Keratinocyte (primary cell): ENCODE results near the gene MYPN. TPM values are rescaled to one million over a fixed set of nuclear protein-coding genes. Genes with fewer than 3 reads are reported as not detected.

Experiments
- DNase-seq: peaks from one replicate; pipeline ENCODE4 v3.0.0-alpha.2; 2011; ENCODE audit warnings: low read depth, missing footprints, low spot score
- FAIRE-seq: peaks from 2 replicates; lab custom pipeline; 2011; peaks lifted over from hg19 to GRCh38; lab: Jason Lieb, UNC
- H2AFZ ChIP-seq: 2 replicates; pipeline ENCODE4 v1.6.0; 2012; ENCODE audit warnings: low read length, control low read depth, inconsistent platforms; ENCODE audit not compliant: control insufficient read depth
- H3K27ac ChIP-seq: 2 replicates; pipeline ENCODE4 v1.5.1; 2011; ENCODE audit warnings: low read length; ENCODE audit not compliant: control insufficient read depth, insufficient read depth
- H3K27me3 ChIP-seq: 3 replicates; pipeline ENCODE4 v1.6.0; 2011; ENCODE audit warnings: low read length; ENCODE audit not compliant: control insufficient read depth, insufficient read depth; ENCODE audit errors: extremely low read depth
- H3K36me3 ChIP-seq, 2 experiments: 2 replicates in 1 of 2; 3 replicates in 1 of 2; pipeline ENCODE4 v1.5.1; 2011; ENCODE audit warnings: low read length in 2 of 2, mild to moderate bottlenecking in 1 of 2; ENCODE audit not compliant: control insufficient read depth in 2 of 2, insufficient read depth in 2 of 2; ENCODE audit errors: extremely low read depth in 1 of 2
- H3K4me1 ChIP-seq: 3 replicates; pipeline ENCODE4 v1.5.1; 2011; ENCODE audit warnings: low read length; ENCODE audit not compliant: control insufficient read depth, insufficient read depth; ENCODE audit errors: extremely low read depth
- H3K4me2 ChIP-seq: 3 replicates; pipeline ENCODE4 v1.6.0; 2011; ENCODE audit warnings: low read depth, low read length; ENCODE audit not compliant: control insufficient read depth, insufficient read depth; ENCODE audit errors: extremely low read depth
- H3K4me3 ChIP-seq, 3 experiments: fragments of 200-600 bp in 1 of 3; sonication (generic) in 1 of 3; 2 replicates in 2 of 3; 3 replicates in 1 of 3; pipeline ENCODE4 v1.5.1; 2011 to 2016; ENCODE audit warnings: low read length in 3 of 3, mild to moderate bottlenecking in 3 of 3, control low read depth in 2 of 3, inconsistent platforms in 1 of 3, low read depth in 1 of 3, mixed read lengths in 1 of 3, mixed run types in 1 of 3, moderate library complexity in 1 of 3; ENCODE audit not compliant: control insufficient read depth in 2 of 3, insufficient read depth in 2 of 3; ENCODE audit errors: extremely low read depth in 1 of 3
- H3K79me2 ChIP-seq: 2 replicates; pipeline ENCODE4 v1.6.0; 2012; ENCODE audit warnings: low read length; ENCODE audit not compliant: control insufficient read depth, insufficient read depth
- H3K9ac ChIP-seq: 3 replicates; pipeline ENCODE4 v1.6.0; 2011; ENCODE audit warnings: low read length; ENCODE audit not compliant: control insufficient read depth, insufficient read depth; ENCODE audit errors: extremely low read depth
- H3K9me1 ChIP-seq: 3 replicates; pipeline ENCODE4 v1.6.0; 2011; ENCODE audit warnings: low read length; ENCODE audit not compliant: control insufficient read depth, insufficient read depth; ENCODE audit errors: extremely low read depth
- H3K9me3 ChIP-seq: 2 replicates; pipeline ENCODE4 v1.5.1; 2012; ENCODE audit warnings: low read depth, low read length; ENCODE audit not compliant: control insufficient read depth
- H4K20me1 ChIP-seq: 3 replicates; pipeline ENCODE4 v1.6.0; 2011; ENCODE audit warnings: low read length; ENCODE audit not compliant: control insufficient read depth, insufficient read depth; ENCODE audit errors: extremely low read depth
- EZH2 ChIP-seq: IDR thresholded peaks from one replicate; pipeline ENCODE4 v1.6.1; 2012; ENCODE audit warnings: inconsistent platforms, mild to moderate bottlenecking, low read length, moderate library complexity
- dilution Hi-C: fragments of 300-500 bp; cut with MboI; formaldehyde crosslinking; loops from one replicate; pipeline ENCODE4 v1.7.0; 2020; ENCODE audit warnings: low sequenced_read_pairs; ENCODE audit not compliant: extremely low pct_ligation_motif_present
- polyA plus RNA-seq, 5 experiments: library from polyadenylated mRNA; depleted of rRNA in 3 of 5; stranded (reverse) in 3 of 5; stranded (forward) in 1 of 5; unstranded in 1 of 5; fragments of >200 nt; gene quantifications; 1 replicate in 1 of 5; 2 replicates in 3 of 5; 3 replicates in 1 of 5; pipeline versions ENCODE4 v1.2.1 to v1.2.3, GENCODE V29; 2011 to 2012; ENCODE audit warnings: missing spikeins in 2 of 5, low read depth in 1 of 5, low replicate concordance in 1 of 5
- TF ChIP-seq, protein P1 (sequence below), 3 experiments: IDR thresholded peaks in 1 of 3; conservative IDR thresholded peaks in 1 of 3; optimal IDR thresholded peaks in 1 of 3; 2 replicates in 2 of 3; 3 replicates in 1 of 3; pipeline versions ENCODE3 to v1.5.1; 2011; ENCODE audit warnings: low read length in 3 of 3, mild to moderate bottlenecking in 3 of 3, moderate library complexity in 2 of 3, control low read depth in 1 of 3, inconsistent platforms in 1 of 3; ENCODE audit not compliant: insufficient read depth in 2 of 3; ENCODE audit errors: extremely low read depth in 1 of 3

The MYPN gene
- polyA plus RNA-seq, 1 donor (not counting 4 experiments of a cell fraction or from before 2014, with no cell fraction given) = 0.42 TPM

DNA sequence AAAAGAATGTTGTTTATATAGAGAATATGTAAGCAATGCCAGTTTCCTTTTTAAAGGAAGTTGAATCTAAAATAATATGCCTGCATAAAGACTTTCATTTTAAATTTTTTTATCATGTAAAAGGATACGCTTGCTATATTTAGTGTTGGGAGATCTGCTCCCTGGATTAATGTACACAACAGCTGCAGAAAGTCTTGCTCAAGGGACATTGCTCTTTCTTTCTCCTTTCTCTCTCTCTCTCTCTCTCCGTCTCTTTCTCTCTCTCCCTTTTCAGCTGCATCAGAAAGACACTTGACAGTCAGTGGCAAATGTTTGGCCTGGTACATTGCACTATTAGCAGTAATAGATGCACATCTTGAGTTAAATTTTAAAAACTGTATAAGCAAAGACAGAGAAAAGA lies 739 bp downstream of the MYPN start:
- H3K9me3 ChIP-seq = no peaks in the 10 kb centered on the region
- H2AFZ ChIP-seq = no peak overlapping the region
- FAIRE-seq = no peak
- H3K27ac ChIP-seq = no peak overlapping the region
- peaks cover 20% of the 10 kb centered on the region for H3K4me1 ChIP-seq
- H3K9ac ChIP-seq = no peak overlapping the region
- dilution Hi-C loops = no loop called here
- H3K27me3 ChIP-seq = no peaks in the 10 kb centered on the region
- TF ChIP-seq, protein P1, sequence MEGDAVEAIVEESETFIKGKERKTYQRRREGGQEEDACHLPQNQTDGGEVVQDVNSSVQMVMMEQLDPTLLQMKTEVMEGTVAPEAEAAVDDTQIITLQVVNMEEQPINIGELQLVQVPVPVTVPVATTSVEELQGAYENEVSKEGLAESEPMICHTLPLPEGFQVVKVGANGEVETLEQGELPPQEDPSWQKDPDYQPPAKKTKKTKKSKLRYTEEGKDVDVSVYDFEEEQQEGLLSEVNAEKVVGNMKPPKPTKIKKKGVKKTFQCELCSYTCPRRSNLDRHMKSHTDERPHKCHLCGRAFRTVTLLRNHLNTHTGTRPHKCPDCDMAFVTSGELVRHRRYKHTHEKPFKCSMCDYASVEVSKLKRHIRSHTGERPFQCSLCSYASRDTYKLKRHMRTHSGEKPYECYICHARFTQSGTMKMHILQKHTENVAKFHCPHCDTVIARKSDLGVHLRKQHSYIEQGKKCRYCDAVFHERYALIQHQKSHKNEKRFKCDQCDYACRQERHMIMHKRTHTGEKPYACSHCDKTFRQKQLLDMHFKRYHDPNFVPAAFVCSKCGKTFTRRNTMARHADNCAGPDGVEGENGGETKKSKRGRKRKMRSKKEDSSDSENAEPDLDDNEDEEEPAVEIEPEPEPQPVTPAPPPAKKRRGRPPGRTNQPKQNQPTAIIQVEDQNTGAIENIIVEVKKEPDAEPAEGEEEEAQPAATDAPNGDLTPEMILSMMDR (optimal IDR thresholded peaks at IDR 0.05 in 1 of 3, IDR thresholded peaks at IDR 0.05 in 1 of 3, conservative IDR thresholded peaks at IDR 0.05 in 1 of 3; ENCODE audit: extremely low read depth in 1 of 3, insufficient read depth in 2 of 3, low read length in 3 of 3) = no peak
- no peak for TF ChIP-seq EZH2
- no peaks in the 10 kb centered on the region for H3K79me2 ChIP-seq
- no peaks in the 10 kb centered on the region for H3K9me1 ChIP-seq
- H4K20me1 ChIP-seq = no peaks in the 10 kb centered on the region
- H3K4me2 ChIP-seq = no peak overlapping the region
- no peak overlapping the region for H3K4me3 ChIP-seq
- H3K36me3 ChIP-seq = no peaks in the 10 kb centered on the region
- DNase-seq = no peak

DNA sequence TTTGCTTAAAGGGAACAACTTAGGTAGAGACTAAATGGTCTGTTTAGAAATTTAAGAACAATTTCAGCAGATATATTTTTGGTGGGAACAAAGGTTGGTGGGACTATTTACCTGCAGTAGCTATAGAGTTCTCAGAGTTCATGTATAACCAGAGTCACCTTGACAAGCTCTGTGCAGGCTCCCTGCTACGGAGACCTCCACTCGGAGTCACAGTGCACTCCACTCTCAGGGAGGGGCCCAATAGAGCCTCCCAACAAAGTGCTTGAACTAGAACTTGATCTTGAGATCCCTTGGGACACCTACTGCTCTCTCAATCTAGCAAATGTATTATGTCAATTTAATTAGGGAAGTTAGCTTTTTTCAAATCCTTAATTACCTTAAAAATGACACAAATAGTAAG lies 2.3 kb downstream of the MYPN start:
- dilution Hi-C loops = no loop called here
- FAIRE-seq = no peak
- H3K79me2 ChIP-seq = no peaks in the 10 kb centered on the region

More for the DNA sequence above, 2.3 kb downstream of the MYPN start:
- no peak overlapping the region for H3K4me3 ChIP-seq
- no peak overlapping the region for H3K4me2 ChIP-seq
- DNase-seq = no peak
- H3K36me3 ChIP-seq = no peaks in the 10 kb centered on the region
- no peaks in the 10 kb centered on the region for H3K9me1 ChIP-seq
- no peak for TF ChIP-seq EZH2
- TF ChIP-seq, protein P1 (optimal IDR thresholded peaks at IDR 0.05 in 1 of 3, IDR thresholded peaks at IDR 0.05 in 1 of 3, conservative IDR thresholded peaks at IDR 0.05 in 1 of 3; ENCODE audit: extremely low read depth in 1 of 3, insufficient read depth in 2 of 3, low read length in 3 of 3) = no peak
- no peak overlapping the region for H3K27ac ChIP-seq
- H3K27me3 ChIP-seq = no peaks in the 10 kb centered on the region
- no peak overlapping the region for H3K9ac ChIP-seq
- no peaks in the 10 kb centered on the region for H3K9me3 ChIP-seq
- H2AFZ ChIP-seq = no peak overlapping the region
- peaks cover 4% of the 10 kb centered on the region for H3K4me1 ChIP-seq
- no peaks in the 10 kb centered on the region for H4K20me1 ChIP-seq
